Urinary bladder (tissue), 4 donors: Measurements from ENCODE around the gene ANKRD33. TPM values are rescaled to one million over a fixed set of nuclear protein-coding genes. Genes with fewer than 3 reads are reported as not detected.

Experiments
- DNase-seq: peaks from one replicate; pipeline ENCODE4 v3.0.0-alpha.2; 2015; ENCODE audit errors: extremely low spot score
- H3K27ac ChIP-seq: one replicate; pipeline ENCODE4 v1.5.1; 2013; ENCODE audit warnings: low read depth, mild to moderate bottlenecking, moderate library complexity
- H3K36me3 ChIP-seq: one replicate; pipeline ENCODE4 v1.6.1; 2013; ENCODE audit warnings: mild to moderate bottlenecking, moderate library complexity; ENCODE audit not compliant: insufficient read depth
- H3K4me1 ChIP-seq: one replicate; pipeline ENCODE4 v1.6.1; 2013; ENCODE audit warnings: mild to moderate bottlenecking, moderate library complexity; ENCODE audit not compliant: insufficient read depth
- H3K4me3 ChIP-seq: one replicate; pipeline ENCODE4 v1.5.1; 2013; ENCODE audit warnings: low read depth, low read length
- WGBS: extraction: QIAGEN DNeasy Blood & Tissue Kit; methylation state at CpG from one replicate; pipeline ENCODE4 v1.1.7; 2013; 5-methylcytosine and 5-hydroxymethylcytosine counted together
- polyA plus RNA-seq: library from polyadenylated mRNA; stranded (reverse); fragments of 200-250 nt; gene quantifications from one replicate; pipeline ENCODE4 v1.2.3, GENCODE V29; 2013
- total RNA-seq: library from RNA; depleted of rRNA; stranded (reverse); fragments of >200 nt; gene quantifications from one replicate; pipeline ENCODE4 v1.2.3, GENCODE V29; 2014
- donor health status: healthy with polysubstance abuse.
- donor health status: healthy.

The ANKRD33 gene
- total and polyA plus RNA-seq, 2 donors: not detected

- no peak overlapping the region for H3K4me3 ChIP-seq
- no peak overlapping the region for H3K27ac ChIP-seq
- 92% methylated on average over 10 of the region's 10 CpGs for WGBS
- H3K4me1 ChIP-seq: no peaks in the 10 kb centered on the region
- no peak for DNase-seq
- no peaks in the 10 kb centered on the region for H3K36me3 ChIP-seq
Observed at GRCh38 chr12:51917041-51917590, 29.2 kb downstream of the ANKRD33 start.

- no peak for DNase-seq
- WGBS: 44% methylated on average over 16 of the region's 16 CpGs
- no peak overlapping the region for H3K27ac ChIP-seq
- no peaks in the 10 kb centered on the region for H3K36me3 ChIP-seq
- H3K4me3 ChIP-seq: no peak overlapping the region
- no peaks in the 10 kb centered on the region for H3K4me1 ChIP-seq
Observed at GRCh38 chr12:51917746-51918453, 30.0 kb downstream of the ANKRD33 start.

GRCh38 chr12:51920046-51920445 is 32.1 kb downstream of the ANKRD33 start:
- Histone ChIP-seq H3K4me3 (no peak overlapping the region), H3K27ac (no peak overlapping the region), H3K36me3 (no peaks in the 10 kb centered on the region), H3K4me1 (no peaks in the 10 kb centered on the region)
- DNase-seq: no peak
- WGBS: 95% methylated on average over 2 of the region's 2 CpGs

- WGBS: 68% methylated on average over 7 of the region's 7 CpGs
- Histone ChIP-seq H3K4me1 (no peaks in the 10 kb centered on the region), H3K36me3 (no peaks in the 10 kb centered on the region), H3K4me3 (no peak overlapping the region), H3K27ac (no peak overlapping the region)
- no peak for DNase-seq
Observed at GRCh38 chr12:51921017-51921725, 33.3 kb downstream of the ANKRD33 start.

- no peaks in the 10 kb centered on the region for H3K4me1 ChIP-seq
- H3K36me3 ChIP-seq: no peaks in the 10 kb centered on the region
- H3K27ac ChIP-seq: no peak overlapping the region
- WGBS: 96% methylated on average over 2 of the region's 2 CpGs
- DNase-seq: no peak
- H3K4me3 ChIP-seq: no peak overlapping the region
Observed at GRCh38 chr12:51922146-51922545, 34.2 kb downstream of the ANKRD33 start.

DNA sequence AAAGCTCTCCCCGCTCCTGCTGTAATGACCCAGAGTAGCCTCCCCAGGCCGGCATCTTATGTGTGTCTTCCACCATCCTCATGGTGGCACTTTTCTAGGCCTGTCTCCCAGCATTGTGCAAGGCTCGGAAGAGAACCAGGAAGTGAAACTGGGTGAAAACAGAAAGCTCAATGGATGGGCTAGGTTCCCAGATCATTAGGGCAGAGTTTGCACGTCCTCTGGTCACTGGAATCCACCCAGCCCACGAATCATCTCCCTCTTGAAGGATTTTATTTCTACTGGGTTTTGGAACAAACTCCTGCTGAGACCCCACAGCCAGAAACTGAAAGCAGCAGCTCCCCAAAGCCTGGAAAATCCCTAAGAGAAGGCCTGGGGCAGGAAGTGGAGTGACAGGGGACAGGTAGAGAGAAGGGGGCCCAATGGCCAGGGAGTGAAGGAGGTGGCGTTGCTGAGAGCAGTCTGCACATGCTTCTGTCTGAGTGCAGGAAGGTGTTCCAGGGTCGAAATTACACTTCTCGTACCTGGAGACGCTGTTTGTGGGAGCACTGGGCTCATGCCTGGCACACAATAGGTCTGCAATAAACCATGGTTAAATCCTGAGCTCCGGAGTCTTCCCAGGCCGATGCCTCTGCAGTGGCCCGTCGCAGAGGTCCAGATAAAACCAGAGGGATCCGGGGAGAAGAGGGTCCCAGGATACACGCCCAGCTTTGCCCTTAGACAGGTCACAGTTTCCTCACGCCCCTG is 35.0 kb downstream of the ANKRD33 start:
- no peak overlapping the region for H3K4me3 ChIP-seq
- no peaks in the 10 kb centered on the region for H3K4me1 ChIP-seq
- no peaks in the 10 kb centered on the region for H3K36me3 ChIP-seq
- DNase-seq: no peak
- WGBS: 49% methylated on average over 16 of the region's 16 CpGs
- H3K27ac ChIP-seq: peak overlapping the region; percentile 69

DNA sequence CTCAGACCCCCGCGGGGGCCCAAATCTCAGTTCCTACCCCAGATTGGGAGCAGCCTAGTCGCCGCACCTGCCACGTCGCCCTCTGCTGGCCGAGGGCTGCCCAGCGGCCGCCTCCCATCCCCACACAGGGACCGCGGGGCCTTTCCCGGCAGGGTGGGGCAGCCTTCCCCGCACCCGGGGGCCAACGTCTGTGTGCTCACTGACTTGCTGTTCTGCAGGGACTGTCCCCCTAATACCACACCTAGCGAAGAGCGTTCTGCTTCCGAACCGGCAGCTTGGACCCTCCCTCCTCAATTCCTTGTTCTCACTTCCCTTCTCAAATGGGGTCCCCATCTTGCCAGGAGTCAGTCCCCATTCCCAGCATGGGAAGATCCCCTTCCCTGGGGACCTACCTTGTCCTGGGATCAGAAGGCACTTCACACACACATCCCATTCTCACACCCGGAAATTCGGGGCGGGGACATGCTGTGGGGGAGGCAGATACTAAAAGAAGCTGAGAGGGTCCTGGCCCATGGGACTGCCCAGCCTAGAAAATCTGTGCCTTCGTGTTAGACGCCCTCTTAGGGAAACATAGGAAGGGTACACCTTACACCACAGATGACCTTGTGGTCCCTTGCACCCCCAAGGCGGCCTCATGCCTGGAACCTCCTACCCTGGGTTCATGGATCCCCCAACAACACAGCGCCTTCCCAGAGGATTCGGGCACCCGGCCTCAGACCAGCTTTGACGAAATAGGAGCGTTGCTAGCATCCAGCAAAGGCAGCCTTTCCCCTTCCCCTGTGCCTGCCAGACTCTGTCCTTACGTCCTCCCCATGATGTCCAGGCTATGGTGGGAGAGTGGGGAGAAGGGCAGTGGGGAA is 35.8 kb downstream of the ANKRD33 start:
- WGBS: 27% methylated on average over 31 of the region's 31 CpGs
- DNase-seq: no peak

DNA sequence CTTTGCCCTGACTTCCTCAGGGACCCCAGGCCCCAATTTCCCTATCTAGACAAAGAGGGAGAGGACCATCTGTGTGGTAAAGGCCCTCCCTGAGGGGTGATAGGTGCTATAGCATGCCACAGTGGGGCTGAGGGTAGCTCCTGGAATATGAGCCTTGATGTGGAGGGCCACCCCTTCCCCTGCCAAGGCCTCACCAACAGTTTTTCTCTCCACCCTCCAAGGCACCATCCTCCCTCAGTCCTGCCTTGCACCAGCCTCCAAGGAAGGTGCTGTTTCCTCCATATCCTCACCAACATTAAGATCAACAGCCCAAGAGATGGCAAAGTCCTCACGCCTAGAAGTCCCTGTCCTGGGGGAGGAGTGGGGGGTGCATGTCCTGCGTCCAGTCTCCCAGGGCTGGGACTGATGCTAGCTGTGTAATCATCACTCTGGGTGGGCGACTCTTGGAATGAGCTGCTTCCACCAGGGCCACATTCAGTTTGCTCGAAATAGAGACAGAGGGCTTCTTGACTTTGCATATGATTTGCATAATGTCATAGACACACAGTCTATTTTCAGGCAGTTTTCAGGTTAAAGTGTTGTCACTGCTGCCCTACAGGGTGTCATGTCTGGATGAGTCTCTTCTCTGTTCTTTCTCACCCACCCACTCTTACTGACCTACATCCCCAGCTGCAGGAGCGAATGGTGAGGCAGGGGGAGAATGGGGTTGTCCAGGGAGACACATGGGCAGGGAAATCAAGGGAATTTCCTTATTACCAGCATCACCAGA is 36.8 kb downstream of the ANKRD33 start:
- Histone ChIP-seq H3K4me3 (no peak overlapping the region), H3K4me1 (no peaks in the 10 kb centered on the region), H3K27ac (no peak overlapping the region), H3K36me3 (no peaks in the 10 kb centered on the region)
- 83% methylated on average over 5 of the region's 5 CpGs for WGBS
- DNase-seq: no peak

More for the DNA sequence above, 35.8 kb downstream of the ANKRD33 start:
- Histone ChIP-seq H3K4me1 (no peaks in the 10 kb centered on the region), H3K27ac (no peak overlapping the region), H3K4me3 (no peak overlapping the region), H3K36me3 (no peaks in the 10 kb centered on the region)

DNA sequence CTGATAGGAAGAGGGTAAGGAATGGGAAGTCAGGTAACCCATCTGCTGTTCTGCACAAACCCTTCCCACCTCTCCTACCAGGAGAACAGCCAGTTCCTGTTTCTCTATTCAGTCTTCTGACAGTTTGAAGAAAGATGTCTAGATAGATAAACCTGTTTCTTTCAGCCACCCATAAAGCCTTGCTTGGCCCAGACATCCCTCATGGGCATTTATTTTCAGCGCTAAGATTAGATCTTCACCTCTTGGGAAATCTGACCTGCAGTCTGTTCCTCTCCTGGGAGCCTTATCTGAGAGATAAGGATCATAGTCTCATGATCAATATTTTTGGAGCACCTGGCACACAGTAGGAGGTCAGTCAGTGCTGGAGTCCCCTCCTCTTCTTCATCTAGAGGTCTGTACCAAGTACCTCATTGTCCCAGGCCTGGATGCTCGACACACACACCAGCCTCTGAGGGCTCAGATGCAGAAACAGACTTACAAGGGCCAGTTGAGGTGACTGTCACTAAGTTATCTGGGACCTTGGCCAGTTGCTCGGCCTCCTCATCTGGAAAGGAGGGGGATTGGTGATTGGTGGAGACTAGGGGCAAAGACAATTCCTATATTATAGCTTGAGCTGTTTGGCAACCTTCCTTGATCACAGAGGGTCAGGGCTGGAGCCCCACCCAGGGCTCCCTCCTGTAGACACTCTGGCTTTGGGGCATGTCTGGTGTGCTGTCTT is 37.6 kb downstream of the ANKRD33 start:
- Histone ChIP-seq H3K4me1 (no peaks in the 10 kb centered on the region), H3K27ac (no peak overlapping the region), H3K4me3 (no peak overlapping the region), H3K36me3 (no peaks in the 10 kb centered on the region)
- 71% methylated on average over 3 of the region's 3 CpGs for WGBS
- no peak for DNase-seq

- DNase-seq: no peak
- Histone ChIP-seq H3K4me3 (no peak overlapping the region), H3K36me3 (no peaks in the 10 kb centered on the region), H3K27ac (no peak overlapping the region), H3K4me1 (no peaks in the 10 kb centered on the region)
- WGBS: 62% methylated on average over 8 of the region's 8 CpGs
Observed at GRCh38 chr12:51926064-51926632, 38.2 kb downstream of the ANKRD33 start.

GRCh38 chr12:51926718-51927117 is 38.8 kb downstream of the ANKRD33 start:
- H3K36me3 ChIP-seq: no peaks in the 10 kb centered on the region
- no peak for DNase-seq
- H3K27ac ChIP-seq: no peak overlapping the region
- 97% methylated on average over 2 of the region's 2 CpGs for WGBS
- H3K4me1 ChIP-seq: no peaks in the 10 kb centered on the region
- H3K4me3 ChIP-seq: no peak overlapping the region
